Trophoblast cell (in vitro differentiated cells and primary cell): Measurements from ENCODE around the gene SOBP.
"Not testable (repeated sequence)": the region's sequence is repeated elsewhere in the genome, so short reads cannot be mapped to it uniquely, and the experiment has no call there.

Experiments used
- DNase-seq, 2 donors: peaks; one replicate each; pipeline ENCODE4 v3.0.0-alpha.2; 2016
- H2AFZ ChIP-seq: 2 replicates; pipeline ENCODE4 v1.6.1; 2013; ENCODE audit warnings: low read length, moderate library complexity, mild to moderate bottlenecking; ENCODE audit not compliant: insufficient read depth, poor library complexity
- H2AK5ac ChIP-seq: 2 replicates; pipeline ENCODE4 v1.6.1; 2013; ENCODE audit warnings: mild to moderate bottlenecking, low read length
- H2BK120ac ChIP-seq: 2 replicates; pipeline ENCODE4 v1.6.1; 2013; ENCODE audit warnings: low read length, mild to moderate bottlenecking, moderate library complexity; ENCODE audit not compliant: insufficient read depth, poor library complexity
- H2BK12ac ChIP-seq: 2 replicates; pipeline ENCODE4 v1.6.1; 2013; ENCODE audit warnings: mild to moderate bottlenecking, low read length, moderate library complexity
- H2BK5ac ChIP-seq: 2 replicates; pipeline ENCODE4 v1.6.1; 2013; ENCODE audit warnings: low read length, low read depth, moderate library complexity, mild to moderate bottlenecking; ENCODE audit not compliant: poor library complexity
- H3K14ac ChIP-seq: 2 replicates; pipeline ENCODE4 v1.6.1; 2013; ENCODE audit warnings: mild to moderate bottlenecking, low read length
- H3K18ac ChIP-seq: 2 replicates; pipeline ENCODE4 v1.6.1; 2013; ENCODE audit warnings: mild to moderate bottlenecking, low read length
- H3K23ac ChIP-seq: 2 replicates; pipeline ENCODE4 v1.6.1; 2013; ENCODE audit warnings: low read length
- H3K27ac ChIP-seq: 2 replicates; pipeline ENCODE4 v1.5.1; 2013; ENCODE audit warnings: low read depth, mild to moderate bottlenecking, inconsistent platforms, low read length, moderate library complexity
- H3K27me3 ChIP-seq: 2 replicates; pipeline ENCODE4 v1.6.1; 2013; ENCODE audit warnings: inconsistent platforms, mild to moderate bottlenecking, low read length, moderate library complexity; ENCODE audit not compliant: insufficient read depth
- H3K36me3 ChIP-seq, 2 experiments: 1 replicate in 1 of 2; 2 replicates in 1 of 2; pipeline ENCODE4 v1.6.1; 2013; ENCODE audit warnings: low read length in 2 of 2, mild to moderate bottlenecking in 2 of 2, moderate library complexity in 1 of 2; ENCODE audit not compliant: insufficient read depth in 2 of 2, control insufficient read depth in 1 of 2
- H3K4ac ChIP-seq: 2 replicates; pipeline ENCODE4 v1.6.1; 2013; ENCODE audit warnings: low read depth, mild to moderate bottlenecking, low read length, moderate library complexity
- H3K4me1 ChIP-seq, 2 experiments: 1 replicate in 1 of 2; 2 replicates in 1 of 2; pipeline ENCODE4 v1.6.1; 2013; ENCODE audit warnings: low read length in 2 of 2, mild to moderate bottlenecking in 2 of 2, moderate library complexity in 1 of 2; ENCODE audit not compliant: insufficient read depth in 2 of 2, control insufficient read depth in 1 of 2
- H3K4me2 ChIP-seq: 2 replicates; pipeline ENCODE4 v1.6.1; 2013; ENCODE audit warnings: inconsistent platforms, mild to moderate bottlenecking, low read length, moderate library complexity
- H3K4me3 ChIP-seq: 2 replicates; pipeline ENCODE4 v1.5.1; 2013; ENCODE audit warnings: mild to moderate bottlenecking, low read depth, low read length, inconsistent platforms
- H3K79me1 ChIP-seq: one replicate; pipeline ENCODE4 v1.6.1; 2013; ENCODE audit warnings: low read length
- H3K79me2 ChIP-seq: 2 replicates; pipeline ENCODE4 v1.6.1; 2013; ENCODE audit warnings: low read length, mild to moderate bottlenecking; ENCODE audit not compliant: control insufficient read depth, insufficient read depth, poor library complexity
- H3K9ac ChIP-seq: 2 replicates; pipeline ENCODE4 v1.6.1; 2013; ENCODE audit warnings: mild to moderate bottlenecking, low read length
- H3K9me3 ChIP-seq: 2 replicates; pipeline ENCODE4 v1.6.1; 2013; ENCODE audit warnings: low read depth, mild to moderate bottlenecking, control low read depth, inconsistent platforms, low read length; ENCODE audit not compliant: insufficient read depth
- H4K12ac ChIP-seq: 2 replicates; pipeline ENCODE4 v1.6.1; 2013; ENCODE audit warnings: low read depth, mild to moderate bottlenecking, low read length, moderate library complexity
- H4K8ac ChIP-seq: 2 replicates; pipeline ENCODE4 v1.6.1; 2013; ENCODE audit warnings: low read depth, mild to moderate bottlenecking, low read length, moderate library complexity
- H4K91ac ChIP-seq: one replicate; pipeline ENCODE4 v1.6.1; 2013; ENCODE audit warnings: low read depth, mild to moderate bottlenecking, low read length, moderate library complexity
- WGBS: extraction: QIAGEN DNeasy Blood & Tissue Kit; methylation state at CpG from one replicate; pipeline ENCODE4 v1.1.7; 2013; ENCODE audit warnings: missing lambda C conversion rate; ENCODE audit not compliant: insufficient read length, insufficient coverage; ENCODE audit errors: extremely low coverage; 5-methylcytosine and 5-hydroxymethylcytosine counted together

Gene SOBP

GRCh38 chr6:107466062-107466461 is 23.9 kb upstream of the SOBP start:
- no peak overlapping the region for H3K4me3 ChIP-seq
- no peak overlapping the region for H2BK12ac ChIP-seq
- no peak overlapping the region for H2BK5ac ChIP-seq
- H3K18ac ChIP-seq, result no peak overlapping the region
- no peak overlapping the region for H3K9ac ChIP-seq
- no peaks in the 10 kb centered on the region for H3K79me2 ChIP-seq
- no peak overlapping the region for H2AFZ ChIP-seq
- no peak overlapping the region for H3K4me2 ChIP-seq
- H3K27me3 ChIP-seq, result no peaks in the 10 kb centered on the region
- no peak overlapping the region for H4K8ac ChIP-seq
- no peak overlapping the region for H3K14ac ChIP-seq
- H3K4me1 ChIP-seq, result no peaks in the 10 kb centered on the region
- H3K4ac ChIP-seq, result no peak overlapping the region
- H2BK120ac ChIP-seq, result no peak overlapping the region
- no peak overlapping the region for H4K91ac ChIP-seq
- no peak overlapping the region for H2AK5ac ChIP-seq
- H4K12ac ChIP-seq, result no peak overlapping the region
- WGBS, result no CpG with 5 or more reads among the region's 1 CpG
- no peak for DNase-seq
- H3K9me3 ChIP-seq, result no peaks in the 10 kb centered on the region
- no peaks in the 10 kb centered on the region for H3K79me1 ChIP-seq
- no peaks in the 10 kb centered on the region for H3K36me3 ChIP-seq
- H3K27ac ChIP-seq, result no peak overlapping the region
- H3K23ac ChIP-seq, result no peak overlapping the region

- H3K36me3 ChIP-seq, result no peaks in the 10 kb centered on the region
- no peak overlapping the region for H3K4me3 ChIP-seq
- H3K4me1 ChIP-seq, result peaks cover 0 to 3% of the 10 kb centered on the region in 2 experiments
- no peak overlapping the region for H3K23ac ChIP-seq
- H3K79me1 ChIP-seq, result no peaks in the 10 kb centered on the region
- H3K4me2 ChIP-seq, result no peak overlapping the region
- H3K9ac ChIP-seq, result no peak overlapping the region
- no peak overlapping the region for H2BK5ac ChIP-seq
- H4K12ac ChIP-seq, result no peak overlapping the region
- H2BK12ac ChIP-seq, result no peak overlapping the region
- H3K9me3 ChIP-seq, result no peaks in the 10 kb centered on the region
- no peaks in the 10 kb centered on the region for H3K79me2 ChIP-seq
- no peak overlapping the region for H3K14ac ChIP-seq
- no peak overlapping the region for H2BK120ac ChIP-seq
- H4K91ac ChIP-seq, result no peak overlapping the region
- no peak overlapping the region for H3K27ac ChIP-seq
- no peak overlapping the region for H3K18ac ChIP-seq
- H4K8ac ChIP-seq, result no peak overlapping the region
- DNase-seq, result no peak
- H2AFZ ChIP-seq, result no peak overlapping the region
- no peak overlapping the region for H3K4ac ChIP-seq
- H3K27me3 ChIP-seq, result no peaks in the 10 kb centered on the region
- WGBS, result no CpG with 5 or more reads among the region's 1 CpG
- H2AK5ac ChIP-seq, result no peak overlapping the region
Measured at GRCh38 chr6:107470364-107470763, 19.6 kb upstream of the SOBP start.

- Histone ChIP-seq H2AK5ac (no peak overlapping the region), H3K79me1 (no peaks in the 10 kb centered on the region), H3K14ac (no peak overlapping the region), H3K27me3 (no peaks in the 10 kb centered on the region), H3K79me2 (no peaks in the 10 kb centered on the region), H3K27ac (no peak overlapping the region), H2BK12ac (no peak overlapping the region), H3K4me2 (no peak overlapping the region), H3K23ac (no peak overlapping the region), H2BK5ac (no peak overlapping the region), H3K4me3 (no peak overlapping the region), H3K4me1 (peaks cover 0 to 3% of the 10 kb centered on the region in 2 experiments), H2BK120ac (no peak overlapping the region), H3K9me3 (no peaks in the 10 kb centered on the region), H2AFZ (no peak overlapping the region), H4K91ac (no peak overlapping the region), H4K12ac (no peak overlapping the region), H3K4ac (no peak overlapping the region), H3K9ac (no peak overlapping the region), H4K8ac (no peak overlapping the region), H3K18ac (no peak overlapping the region), H3K36me3 (no peaks in the 10 kb centered on the region)
- peak; percentile 51 to 79 for DNase-seq
- no CpG with 5 or more reads among the region's 5 CpGs for WGBS
Measured at GRCh38 chr6:107473660-107474059, 16.3 kb upstream of the SOBP start.

GRCh38 chr6:107475360-107475759 is 14.6 kb upstream of the SOBP start:
- no CpG with 5 or more reads among the region's 3 CpGs for WGBS
- H3K9me3 ChIP-seq, H3K27me3 ChIP-seq, H3K27ac ChIP-seq, H4K91ac ChIP-seq, H3K79me1 ChIP-seq, H2BK120ac ChIP-seq, H2BK12ac ChIP-seq, H2BK5ac ChIP-seq, H3K18ac ChIP-seq, H3K14ac ChIP-seq, H3K4me3 ChIP-seq, H3K4me1 ChIP-seq, H4K8ac ChIP-seq, H3K79me2 ChIP-seq, H3K4ac ChIP-seq, DNase-seq, H4K12ac ChIP-seq, H3K36me3 ChIP-seq, H2AK5ac ChIP-seq, H3K9ac ChIP-seq, H3K4me2 ChIP-seq, H3K23ac ChIP-seq, H2AFZ ChIP-seq: not testable (repeated sequence)
